GM12891 (cell line): ENCODE measurements around the gene KCNAB3.

Experiments
- PAX5 ChIP-seq: IDR thresholded peaks from 2 replicates; pipeline ENCODE4 v1.6.1; 2011; ENCODE audit warnings: low read length, moderate library complexity, mild to moderate bottlenecking; ENCODE audit not compliant: insufficient read depth, severe bottlenecking
- POLR2A ChIP-seq: IDR thresholded peaks from 2 replicates; pipeline ENCODE4 v1.6.1; 2011; ENCODE audit warnings: low read depth, low read length, control low read depth
- POLR2AphosphoS5 ChIP-seq: IDR thresholded peaks from 2 replicates; pipeline ENCODE4 v1.6.1; 2011; ENCODE audit warnings: low read depth, low read length, control low read depth

- TF ChIP-seq PAX5 (no peak), POLR2A (no peak), POLR2AphosphoS5 (no peak)
These were observed 48.2 kb downstream of the KCNAB3 start for GRCh38 chr17:7881276-7882054.
